Tongue (tissue), 2 donors: ENCODE data around the gene SLC12A9. TPM values are rescaled to one million over a fixed set of nuclear protein-coding genes. Genes with fewer than 3 reads are reported as not detected.
"Not testable (repeated sequence)": the region's sequence is repeated elsewhere in the genome, so short reads cannot be mapped to it uniquely, and the experiment has no call there.

Experiments
- DNase-seq: peaks from one replicate; pipeline ENCODE4 v3.0.0-alpha.2; 2015
- total RNA-seq: library from RNA; depleted of rRNA; stranded (reverse); fragments of >200 nt; gene quantifications from one replicate; pipeline ENCODE4 v1.2.3, GENCODE V29; 2014

The SLC12A9 gene
- total RNA-seq = 14.2 TPM

GRCh38 chr7:100852048-100852872 lies at the start of gene SLC12A9:
SLC12A9 (plus strand) TSS chr7:100852713; CDS start chr7:100854198, 1,485 bp downstream.
- DNase-seq = peak; percentile 97

GRCh38 chr7:100802951-100803350 lies 49.6 kb upstream of the SLC12A9 start:
- DNase-seq = no peak

GRCh38 chr7:100803398-100804161 lies 48.9 kb upstream of the SLC12A9 start:
- DNase-seq = peak; percentile 94

- DNase-seq = no peak
Observed at GRCh38 chr7:100804681-100805431, 47.7 kb upstream of the SLC12A9 start.

- DNase-seq = no peak
Observed at GRCh38 chr7:100806276-100806675, 46.2 kb upstream of the SLC12A9 start.

- DNase-seq = not testable (repeated sequence)
Observed at GRCh38 chr7:100806883-100807282, 45.6 kb upstream of the SLC12A9 start.

- no peak for DNase-seq
Observed at GRCh38 chr7:100808354-100808875, 44.1 kb upstream of the SLC12A9 start.

GRCh38 chr7:100811480-100811879 lies 41.0 kb upstream of the SLC12A9 start:
- DNase-seq = no peak

- DNase-seq = no peak
Observed at GRCh38 chr7:100812729-100813128, 39.8 kb upstream of the SLC12A9 start.

GRCh38 chr7:100816515-100816914 lies 36.0 kb upstream of the SLC12A9 start:
- DNase-seq = not testable (repeated sequence)

- DNase-seq = no peak
Observed at GRCh38 chr7:100817097-100817496, 35.4 kb upstream of the SLC12A9 start.

GRCh38 chr7:100818366-100818765 lies 34.1 kb upstream of the SLC12A9 start:
- DNase-seq = no peak

- DNase-seq = no peak
Observed at GRCh38 chr7:100818825-100819224, 33.7 kb upstream of the SLC12A9 start.

- DNase-seq = no peak
Observed at GRCh38 chr7:100819586-100819985, 32.9 kb upstream of the SLC12A9 start.

GRCh38 chr7:100822236-100823139 lies 30.0 kb upstream of the SLC12A9 start:
- no peak for DNase-seq

- no peak for DNase-seq
Observed at GRCh38 chr7:100823140-100823525, 29.4 kb upstream of the SLC12A9 start.

- DNase-seq = no peak
Observed at GRCh38 chr7:100823534-100823933, 29.0 kb upstream of the SLC12A9 start.

GRCh38 chr7:100824499-100825214 lies 27.9 kb upstream of the SLC12A9 start:
- peak; percentile 48 for DNase-seq

- peak; percentile 30 for DNase-seq
Observed at GRCh38 chr7:100825215-100825671, 27.3 kb upstream of the SLC12A9 start.

GRCh38 chr7:100825751-100826513 lies 26.6 kb upstream of the SLC12A9 start:
- peak; percentile 73 for DNase-seq
